ENCODE data around the gene DAGLA.

DNA sequence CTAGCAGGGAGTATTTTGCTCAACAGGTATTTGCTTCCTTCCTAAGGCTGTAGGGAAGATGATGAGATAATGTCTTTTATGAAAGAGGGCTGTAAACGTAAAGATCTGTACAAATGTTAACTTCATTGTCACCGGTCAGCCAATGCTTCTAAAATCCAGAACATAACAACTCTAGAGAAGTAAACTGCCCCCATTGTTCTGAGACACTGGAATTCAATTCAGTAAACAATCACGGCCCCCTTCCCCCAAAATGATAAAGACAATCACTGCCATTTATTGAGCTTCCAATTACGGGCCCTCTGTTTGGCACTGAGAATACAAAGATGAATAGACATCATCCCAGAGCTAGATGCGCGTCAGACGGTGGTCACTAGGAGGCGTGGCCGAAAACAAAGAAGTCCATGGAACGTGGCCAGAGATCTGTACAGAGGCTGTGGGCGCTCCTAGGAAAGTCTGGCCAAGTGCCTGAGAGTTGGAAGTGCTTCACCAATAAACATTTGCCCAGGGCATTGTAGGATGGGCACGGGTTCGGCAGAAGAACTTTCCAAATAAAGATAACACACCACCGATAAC, 111.6 kb downstream of the DAGLA start:
- TF ChIP-seq, protein P1, sequence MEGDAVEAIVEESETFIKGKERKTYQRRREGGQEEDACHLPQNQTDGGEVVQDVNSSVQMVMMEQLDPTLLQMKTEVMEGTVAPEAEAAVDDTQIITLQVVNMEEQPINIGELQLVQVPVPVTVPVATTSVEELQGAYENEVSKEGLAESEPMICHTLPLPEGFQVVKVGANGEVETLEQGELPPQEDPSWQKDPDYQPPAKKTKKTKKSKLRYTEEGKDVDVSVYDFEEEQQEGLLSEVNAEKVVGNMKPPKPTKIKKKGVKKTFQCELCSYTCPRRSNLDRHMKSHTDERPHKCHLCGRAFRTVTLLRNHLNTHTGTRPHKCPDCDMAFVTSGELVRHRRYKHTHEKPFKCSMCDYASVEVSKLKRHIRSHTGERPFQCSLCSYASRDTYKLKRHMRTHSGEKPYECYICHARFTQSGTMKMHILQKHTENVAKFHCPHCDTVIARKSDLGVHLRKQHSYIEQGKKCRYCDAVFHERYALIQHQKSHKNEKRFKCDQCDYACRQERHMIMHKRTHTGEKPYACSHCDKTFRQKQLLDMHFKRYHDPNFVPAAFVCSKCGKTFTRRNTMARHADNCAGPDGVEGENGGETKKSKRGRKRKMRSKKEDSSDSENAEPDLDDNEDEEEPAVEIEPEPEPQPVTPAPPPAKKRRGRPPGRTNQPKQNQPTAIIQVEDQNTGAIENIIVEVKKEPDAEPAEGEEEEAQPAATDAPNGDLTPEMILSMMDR (IDR thresholded peaks at IDR 0.05), result no peak
- TF ChIP-seq POLR2A (IDR thresholded peaks at IDR 0.05; ENCODE audit: low read depth) (no peak), POLR2AphosphoS5 (IDR thresholded peaks at IDR 0.05) (no peak)
